Ovary (tissue), 3 donors: ENCODE measurements around the gene DAZL.

ENCODE experiments used
- POLR2A ChIP-seq: fragments of 450-650 bp; IDR thresholded peaks from one replicate; pipeline ENCODE4 v1.6.1; 2017; ENCODE audit warnings: antibody characterized with exemption, mild to moderate bottlenecking, moderate library complexity
- TF ChIP-seq, protein P1 (sequence below), 3 donors: fragments of 450-650 bp in 2 of 3; fragments of 200-600 bp in 1 of 3; IDR thresholded peaks; one replicate each; pipeline versions ENCODE4 v1.5.1 to v1.8.0; 2016 to 2022; ENCODE audit warnings: antibody characterized with exemption in 3 of 3, mild to moderate bottlenecking in 1 of 3
- donor health status: DM: no; HTN: no; CAD: no.

DNA sequence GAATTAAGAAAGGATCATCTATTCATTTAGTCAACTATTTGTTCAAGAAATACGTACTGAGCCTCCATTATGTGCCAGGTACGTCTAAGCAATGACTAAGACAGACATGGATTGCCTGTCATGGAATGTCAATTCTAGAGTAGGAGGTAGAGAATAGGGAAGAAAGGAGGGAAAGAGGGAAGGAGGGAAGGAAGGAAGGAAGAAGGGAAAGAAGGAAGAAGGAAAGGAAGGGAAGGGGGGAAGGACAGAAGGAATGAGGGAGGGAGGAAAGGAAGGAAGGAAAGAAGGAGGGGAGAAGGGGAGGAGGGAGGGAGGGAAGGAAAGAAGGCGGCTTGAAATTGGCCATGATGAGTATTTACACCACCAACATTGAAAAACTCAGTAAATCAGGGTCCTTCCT lies 52.5 kb downstream of the DAZL start:
- TF ChIP-seq, protein P1, sequence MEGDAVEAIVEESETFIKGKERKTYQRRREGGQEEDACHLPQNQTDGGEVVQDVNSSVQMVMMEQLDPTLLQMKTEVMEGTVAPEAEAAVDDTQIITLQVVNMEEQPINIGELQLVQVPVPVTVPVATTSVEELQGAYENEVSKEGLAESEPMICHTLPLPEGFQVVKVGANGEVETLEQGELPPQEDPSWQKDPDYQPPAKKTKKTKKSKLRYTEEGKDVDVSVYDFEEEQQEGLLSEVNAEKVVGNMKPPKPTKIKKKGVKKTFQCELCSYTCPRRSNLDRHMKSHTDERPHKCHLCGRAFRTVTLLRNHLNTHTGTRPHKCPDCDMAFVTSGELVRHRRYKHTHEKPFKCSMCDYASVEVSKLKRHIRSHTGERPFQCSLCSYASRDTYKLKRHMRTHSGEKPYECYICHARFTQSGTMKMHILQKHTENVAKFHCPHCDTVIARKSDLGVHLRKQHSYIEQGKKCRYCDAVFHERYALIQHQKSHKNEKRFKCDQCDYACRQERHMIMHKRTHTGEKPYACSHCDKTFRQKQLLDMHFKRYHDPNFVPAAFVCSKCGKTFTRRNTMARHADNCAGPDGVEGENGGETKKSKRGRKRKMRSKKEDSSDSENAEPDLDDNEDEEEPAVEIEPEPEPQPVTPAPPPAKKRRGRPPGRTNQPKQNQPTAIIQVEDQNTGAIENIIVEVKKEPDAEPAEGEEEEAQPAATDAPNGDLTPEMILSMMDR (IDR thresholded peaks at IDR 0.05) = no peak
- TF ChIP-seq POLR2A = no peak
